Glutamatergic neuron (in vitro differentiated cells): Measurements from ENCODE around the gene EMILIN3. TPM values are rescaled to one million over a fixed set of nuclear protein-coding genes. Genes with fewer than 3 reads are reported as not detected.
"Not testable (repeated sequence)": the region's sequence is repeated elsewhere in the genome, so short reads cannot be mapped to it uniquely, and the experiment has no call there.

ENCODE experiments used
- DNase-seq: peaks from one replicate; pipeline ENCODE4 v3.0.0; 2022
- H3K27ac Mint-ChIP-seq: one replicate; pipeline ENCODE4 v1.8.0; 2020; ENCODE audit warnings: mild to moderate bottlenecking, mixed read lengths, inconsistent platforms; ENCODE audit not compliant: unreplicated experiment
- H3K27me3 Mint-ChIP-seq: one replicate; pipeline ENCODE4 v1.8.0; 2020; ENCODE audit warnings: mild to moderate bottlenecking, moderate library complexity, mixed read lengths, inconsistent platforms; ENCODE audit not compliant: unreplicated experiment
- H3K36me3 Mint-ChIP-seq: one replicate; pipeline ENCODE4 v1.8.0; 2020; ENCODE audit warnings: mild to moderate bottlenecking, mixed read lengths, inconsistent platforms; ENCODE audit not compliant: unreplicated experiment
- H3K4me1 Mint-ChIP-seq: one replicate; pipeline ENCODE4 v1.8.0; 2020; ENCODE audit warnings: mild to moderate bottlenecking, low read depth, mixed read lengths, inconsistent platforms; ENCODE audit not compliant: unreplicated experiment
- H3K4me3 Mint-ChIP-seq: one replicate; pipeline ENCODE4 v1.8.0; 2020; ENCODE audit warnings: mild to moderate bottlenecking, mixed read lengths, inconsistent platforms; ENCODE audit not compliant: unreplicated experiment
- H3K9me3 Mint-ChIP-seq: one replicate; pipeline ENCODE4 v1.8.0; 2020; ENCODE audit warnings: mild to moderate bottlenecking, moderate library complexity, mixed read lengths, inconsistent platforms; ENCODE audit not compliant: unreplicated experiment
- CTCF ChIP-seq: fragments of 200-600 bp; sonication (generic); IDR thresholded peaks from one replicate; pipeline ENCODE4 v1.5.0; 2021; ENCODE audit not compliant: partially characterized antibody, unreplicated experiment
- total RNA-seq: library from RNA; stranded (reverse); fragmentation: NEBNext Ultra II Directional; extraction: Animal tissue kit (Norgen Biotek cat#: 25700); gene quantifications from one replicate; pipeline ENCODE4 v1.2.1, GENCODE V29; 2021; ENCODE audit not compliant: unreplicated experiment

The EMILIN3 gene
- total RNA-seq, 1 donor from 2014 or later = not detected

- Mint-ChIP-seq H3K36me3 (no peaks in the 10 kb centered on the region), H3K9me3 (peaks cover 8% of the 10 kb centered on the region), H3K27ac (no peak overlapping the region), H3K27me3 (peaks cover 6% of the 10 kb centered on the region), H3K4me1 (peaks cover 11% of the 10 kb centered on the region), H3K4me3 (no peak overlapping the region)
- no peak for DNase-seq
- no peak for TF ChIP-seq CTCF
These were observed 52.2 kb downstream of the EMILIN3 start for GRCh38 chr20:41314386-41314785.

- peaks cover 14% of the 10 kb centered on the region for H3K4me1 Mint-ChIP-seq
- not testable (repeated sequence) for H3K36me3 Mint-ChIP-seq, DNase-seq, H3K27ac Mint-ChIP-seq, H3K9me3 Mint-ChIP-seq, H3K27me3 Mint-ChIP-seq, H3K4me3 Mint-ChIP-seq
These were observed 54.6 kb downstream of the EMILIN3 start for GRCh38 chr20:41312009-41312408.

Other genes starting within 250 kb of the EMILIN3 start
- 458 TPM for gene PLCG1, start 229.3 kb downstream of the EMILIN3 start, total RNA-seq
- 40.5 TPM for gene ZHX3, start 49.1 kb downstream of the EMILIN3 start, total RNA-seq
- gene LPIN3, start 26.0 kb downstream of the EMILIN3 start, total RNA-seq = 5.9 TPM